ENCODE results near the gene CASKIN2. TPM values are rescaled to one million over a fixed set of nuclear protein-coding genes. Genes with fewer than 3 reads are reported as not detected.

The CASKIN2 gene
- total and polyA plus RNA-seq, 3 experiments from 2014 or later: 0.15 to 11.1 (median 6.9) TPM

GRCh38 chr17:75476271-75476671 lies 39.1 kb downstream of the CASKIN2 start:
- Histone ChIP-seq H3K4me1 (ENCODE audit: insufficient read depth, low read length) (no peaks in the 10 kb centered on the region), H3K27ac (ENCODE audit: low read depth, low read length) (no peak overlapping the region), H3K36me3 (ENCODE audit: insufficient read depth, low read length) (peaks cover 20% of the 10 kb centered on the region), H3K9me3 (ENCODE audit: low read length) (no peaks in the 10 kb centered on the region), H3K4me3 (ENCODE audit: low read length) (no peak overlapping the region), H3K27me3 (ENCODE audit: insufficient read depth, low read length, poor library complexity, severe bottlenecking) (no peaks in the 10 kb centered on the region)
- no peaks in the 10 kb centered on the region for H3K27me3 Mint-ChIP-seq
- H3K27ac Mint-ChIP-seq: peak overlapping the region in 1 of 8 donors; percentile 6
- POLR2A ChIA-PET: no interaction called here
- H3K4me3 Mint-ChIP-seq: no peak overlapping the region
- H3K9me3 Mint-ChIP-seq: no peaks in the 10 kb centered on the region
- H3K4me1 Mint-ChIP-seq: peaks cover 0 to 4% (median 4%) of the 10 kb centered on the region in 3 donors
- H3K36me3 Mint-ChIP-seq: peaks cover 0 to 67% (median 4%) of the 10 kb centered on the region in 3 donors
- DNase-seq: no peak
- CTCF ChIA-PET: interaction anchor here (1.0 kb wide), 1 partner anchor 11 kb away, joined by 3 read pairs; no protein-coding TSS in a partner anchor

- Histone ChIP-seq H3K4me1 (ENCODE audit: insufficient read depth, low read length) (no peaks in the 10 kb centered on the region), H3K4me3 (ENCODE audit: low read length) (no peak overlapping the region), H3K27me3 (ENCODE audit: insufficient read depth, low read length, poor library complexity, severe bottlenecking) (no peaks in the 10 kb centered on the region), H3K36me3 (ENCODE audit: insufficient read depth, low read length) (peaks cover 20% of the 10 kb centered on the region), H3K27ac (ENCODE audit: low read depth, low read length) (no peak overlapping the region), H3K9me3 (ENCODE audit: low read length) (no peaks in the 10 kb centered on the region)
- Mint-ChIP-seq H3K27ac (peak overlapping the region in 3 of 8 donors; percentile 29 to 50 (median 46)), H3K27me3 (no peaks in the 10 kb centered on the region), H3K4me3 (no peak overlapping the region), H3K9me3 (no peaks in the 10 kb centered on the region), H3K36me3 (peaks cover 0 to 67% (median 4%) of the 10 kb centered on the region in 3 donors), H3K4me1 (peaks cover 0 to 4% (median 3%) of the 10 kb centered on the region in 3 donors)
- DNase-seq: no peak
- ChIA-PET CTCF (interaction anchor here (1.0 to 1.3 kb wide), 2 partner anchors 11 to 191 kb away, joined by 3 read pairs; partner anchors contain the start of gene RECQL5), POLR2A (no interaction called here)
Measured at GRCh38 chr17:75475851-75476250, 39.5 kb downstream of the CASKIN2 start.

- Histone ChIP-seq H3K4me3 (ENCODE audit: low read length) (no peak overlapping the region), H3K27me3 (ENCODE audit: insufficient read depth, low read length, poor library complexity, severe bottlenecking) (no peaks in the 10 kb centered on the region), H3K4me1 (ENCODE audit: insufficient read depth, low read length) (no peaks in the 10 kb centered on the region), H3K9me3 (ENCODE audit: low read length) (no peaks in the 10 kb centered on the region), H3K36me3 (ENCODE audit: insufficient read depth, low read length) (peaks cover 20% of the 10 kb centered on the region), H3K27ac (ENCODE audit: low read depth, low read length) (no peak overlapping the region)
- Mint-ChIP-seq H3K27ac (peak overlapping the region in 3 of 8 donors; percentile 29 to 82 (median 50)), H3K4me1 (peaks cover 0 to 4% (median 0%) of the 10 kb centered on the region in 3 donors), H3K27me3 (no peaks in the 10 kb centered on the region), H3K4me3 (no peak overlapping the region), H3K9me3 (no peaks in the 10 kb centered on the region), H3K36me3 (peaks cover 0 to 63% (median 4%) of the 10 kb centered on the region in 3 donors)
- POLR2A ChIA-PET: no interaction called here
- DNase-seq: no peak
- CTCF ChIA-PET: interaction anchor here (1.0 to 1.3 kb wide), 3 partner anchors 12 to 191 kb away, joined by 3 read pairs; partner anchors contain the start of genes RECQL5 and TMEM94
Measured at GRCh38 chr17:75475144-75475835, 40.0 kb downstream of the CASKIN2 start.

- Mint-ChIP-seq H3K27me3 (no peaks in the 10 kb centered on the region), H3K27ac (no peak overlapping the region), H3K4me3 (no peak overlapping the region), H3K36me3 (peaks cover 0 to 63% (median 4%) of the 10 kb centered on the region in 3 donors), H3K4me1 (peaks cover 0 to 3% (median 0%) of the 10 kb centered on the region in 3 donors), H3K9me3 (no peaks in the 10 kb centered on the region)
- Histone ChIP-seq H3K4me3 (ENCODE audit: low read length) (no peak overlapping the region), H3K4me1 (ENCODE audit: insufficient read depth, low read length) (no peaks in the 10 kb centered on the region), H3K27ac (ENCODE audit: low read depth, low read length) (no peak overlapping the region), H3K27me3 (ENCODE audit: insufficient read depth, low read length, poor library complexity, severe bottlenecking) (no peaks in the 10 kb centered on the region), H3K36me3 (ENCODE audit: insufficient read depth, low read length) (peaks cover 20% of the 10 kb centered on the region), H3K9me3 (ENCODE audit: low read length) (no peaks in the 10 kb centered on the region)
- no peak for DNase-seq
- ChIA-PET CTCF (interaction anchor here (0.8 to 1.3 kb wide), 3 partner anchors 19 to 192 kb away, joined by 3 read pairs; partner anchors contain the start of genes RECQL5 and TMEM94), POLR2A (no interaction called here)
Measured at GRCh38 chr17:75474736-75475135, 40.6 kb downstream of the CASKIN2 start.

- Mint-ChIP-seq H3K4me3 (no peak overlapping the region), H3K36me3 (peaks cover 0 to 62% (median 4%) of the 10 kb centered on the region in 3 donors), H3K27me3 (no peaks in the 10 kb centered on the region), H3K9me3 (no peaks in the 10 kb centered on the region), H3K4me1 (peaks cover 0 to 3% (median 0%) of the 10 kb centered on the region in 3 donors), H3K27ac (peak overlapping the region in 1 of 8 donors; percentile 76)
- ChIA-PET POLR2A (no interaction called here), CTCF (interaction anchor here (0.7 to 1.4 kb wide), 2 partner anchors 22 to 134 kb away, joined by 3 read pairs; no protein-coding TSS in a partner anchor)
- DNase-seq: no peak
- H3K27ac ChIP-seq (ENCODE audit: low read depth, low read length): no peak overlapping the region
- no peaks in the 10 kb centered on the region for H3K27me3 ChIP-seq (ENCODE audit: insufficient read depth, low read length, poor library complexity, severe bottlenecking)
- no peak overlapping the region for H3K4me3 ChIP-seq (ENCODE audit: low read length)
- H3K9me3 ChIP-seq (ENCODE audit: low read length): no peaks in the 10 kb centered on the region
- no peaks in the 10 kb centered on the region for H3K4me1 ChIP-seq (ENCODE audit: insufficient read depth, low read length)
- peaks cover 20% of the 10 kb centered on the region for H3K36me3 ChIP-seq (ENCODE audit: insufficient read depth, low read length)
Measured at GRCh38 chr17:75473246-75473645, 42.1 kb downstream of the CASKIN2 start.

GRCh38 chr17:75472119-75472518 lies 43.2 kb downstream of the CASKIN2 start:
- peaks cover 20% of the 10 kb centered on the region for H3K36me3 ChIP-seq (ENCODE audit: insufficient read depth, low read length)
- no peak for DNase-seq
- no peaks in the 10 kb centered on the region for H3K9me3 ChIP-seq (ENCODE audit: low read length)
- Mint-ChIP-seq H3K27ac (peak overlapping the region in 2 of 8 donors; percentile 6 to 38), H3K27me3 (no peaks in the 10 kb centered on the region), H3K36me3 (peaks cover 0 to 58% (median 5%) of the 10 kb centered on the region in 3 donors), H3K4me1 (peaks cover 0 to 3% (median 0%) of the 10 kb centered on the region in 3 donors), H3K9me3 (no peaks in the 10 kb centered on the region), H3K4me3 (no peak overlapping the region)
- no peaks in the 10 kb centered on the region for H3K27me3 ChIP-seq (ENCODE audit: insufficient read depth, low read length, poor library complexity, severe bottlenecking)
- CTCF ChIA-PET: interaction anchor here (1.0 to 1.1 kb wide), 2 partner anchors 12 to 16 kb away, joined by 3 read pairs; no protein-coding TSS in a partner anchor
- POLR2A ChIA-PET: no interaction called here
- H3K4me3 ChIP-seq (ENCODE audit: low read length): no peak overlapping the region
- no peak overlapping the region for H3K27ac ChIP-seq (ENCODE audit: low read depth, low read length)
- no peaks in the 10 kb centered on the region for H3K4me1 ChIP-seq (ENCODE audit: insufficient read depth, low read length)

GRCh38 chr17:75471207-75471606 lies 44.1 kb downstream of the CASKIN2 start:
- Mint-ChIP-seq H3K4me3 (no peak overlapping the region), H3K4me1 (peaks cover under 1 to 3% (median 1%) of the 10 kb centered on the region in 3 donors), H3K36me3 (peaks cover 0 to 49% (median 5%) of the 10 kb centered on the region in 3 donors), H3K9me3 (no peaks in the 10 kb centered on the region), H3K27me3 (no peaks in the 10 kb centered on the region), H3K27ac (no peak overlapping the region)
- no peaks in the 10 kb centered on the region for H3K9me3 ChIP-seq (ENCODE audit: low read length)
- ChIA-PET POLR2A (interaction anchor here (0.5 to 0.6 kb wide), 3 partner anchors 162 to 596 kb away, joined by 3 read pairs; no protein-coding TSS in a partner anchor), CTCF (interaction anchor here (1.0 to 1.1 kb wide), 2 partner anchors 11 to 15 kb away, joined by 3 read pairs; no protein-coding TSS in a partner anchor)
- no peak for DNase-seq
- H3K27me3 ChIP-seq (ENCODE audit: insufficient read depth, low read length, poor library complexity, severe bottlenecking): no peaks in the 10 kb centered on the region
- H3K36me3 ChIP-seq (ENCODE audit: insufficient read depth, low read length): peaks cover 20% of the 10 kb centered on the region
- H3K4me3 ChIP-seq (ENCODE audit: low read length): no peak overlapping the region
- H3K27ac ChIP-seq (ENCODE audit: low read depth, low read length): no peak overlapping the region
- H3K4me1 ChIP-seq (ENCODE audit: insufficient read depth, low read length): no peaks in the 10 kb centered on the region

GRCh38 chr17:75468779-75469373 lies 46.5 kb downstream of the CASKIN2 start:
- CTCF ChIA-PET: interaction anchor here (1.2 kb wide), 1 partner anchor 13 kb away, joined by 3 read pairs; the partner anchor contains the start of gene TMEM94
- Mint-ChIP-seq H3K36me3 (peaks cover 0 to 33% (median 5%) of the 10 kb centered on the region in 3 donors), H3K4me1 (peaks cover 8 to 16% (median 9%) of the 10 kb centered on the region in 3 donors), H3K4me3 (no peak overlapping the region), H3K27ac (no peak overlapping the region), H3K9me3 (no peaks in the 10 kb centered on the region), H3K27me3 (no peaks in the 10 kb centered on the region)
- DNase-seq: no peak
- H3K4me1 ChIP-seq (ENCODE audit: insufficient read depth, low read length): no peaks in the 10 kb centered on the region
- H3K4me3 ChIP-seq (ENCODE audit: low read length): no peak overlapping the region
- no peak overlapping the region for H3K27ac ChIP-seq (ENCODE audit: low read depth, low read length)
- H3K9me3 ChIP-seq (ENCODE audit: low read length): no peaks in the 10 kb centered on the region
- no peaks in the 10 kb centered on the region for H3K27me3 ChIP-seq (ENCODE audit: insufficient read depth, low read length, poor library complexity, severe bottlenecking)
- POLR2A ChIA-PET: no interaction called here
- peaks cover 20% of the 10 kb centered on the region for H3K36me3 ChIP-seq (ENCODE audit: insufficient read depth, low read length)

Data from CD8-positive, alpha-beta memory T cell (primary cell).